ENCODE data around the gene GREM1.

Gene GREM1

GRCh38 chr15:32718821-32719716 lies 1.3 kb downstream of the GREM1 start:
- TF ChIP-seq POLR2AphosphoS5 (IDR thresholded peaks at IDR 0.05; ENCODE audit: low read depth, low read length), result no peak
- no peak for TF ChIP-seq TAF1 (IDR thresholded peaks at IDR 0.05; ENCODE audit: borderline replicate concordance, insufficient read depth, low read length)

GRCh38 chr15:32721596-32721995 lies 3.8 kb downstream of the GREM1 start:
- TF ChIP-seq POLR2AphosphoS5 (IDR thresholded peaks at IDR 0.05; ENCODE audit: low read depth, low read length), result no peak
- TF ChIP-seq, protein P1, sequence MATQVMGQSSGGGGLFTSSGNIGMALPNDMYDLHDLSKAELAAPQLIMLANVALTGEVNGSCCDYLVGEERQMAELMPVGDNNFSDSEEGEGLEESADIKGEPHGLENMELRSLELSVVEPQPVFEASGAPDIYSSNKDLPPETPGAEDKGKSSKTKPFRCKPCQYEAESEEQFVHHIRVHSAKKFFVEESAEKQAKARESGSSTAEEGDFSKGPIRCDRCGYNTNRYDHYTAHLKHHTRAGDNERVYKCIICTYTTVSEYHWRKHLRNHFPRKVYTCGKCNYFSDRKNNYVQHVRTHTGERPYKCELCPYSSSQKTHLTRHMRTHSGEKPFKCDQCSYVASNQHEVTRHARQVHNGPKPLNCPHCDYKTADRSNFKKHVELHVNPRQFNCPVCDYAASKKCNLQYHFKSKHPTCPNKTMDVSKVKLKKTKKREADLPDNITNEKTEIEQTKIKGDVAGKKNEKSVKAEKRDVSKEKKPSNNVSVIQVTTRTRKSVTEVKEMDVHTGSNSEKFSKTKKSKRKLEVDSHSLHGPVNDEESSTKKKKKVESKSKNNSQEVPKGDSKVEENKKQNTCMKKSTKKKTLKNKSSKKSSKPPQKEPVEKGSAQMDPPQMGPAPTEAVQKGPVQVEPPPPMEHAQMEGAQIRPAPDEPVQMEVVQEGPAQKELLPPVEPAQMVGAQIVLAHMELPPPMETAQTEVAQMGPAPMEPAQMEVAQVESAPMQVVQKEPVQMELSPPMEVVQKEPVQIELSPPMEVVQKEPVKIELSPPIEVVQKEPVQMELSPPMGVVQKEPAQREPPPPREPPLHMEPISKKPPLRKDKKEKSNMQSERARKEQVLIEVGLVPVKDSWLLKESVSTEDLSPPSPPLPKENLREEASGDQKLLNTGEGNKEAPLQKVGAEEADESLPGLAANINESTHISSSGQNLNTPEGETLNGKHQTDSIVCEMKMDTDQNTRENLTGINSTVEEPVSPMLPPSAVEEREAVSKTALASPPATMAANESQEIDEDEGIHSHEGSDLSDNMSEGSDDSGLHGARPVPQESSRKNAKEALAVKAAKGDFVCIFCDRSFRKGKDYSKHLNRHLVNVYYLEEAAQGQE (IDR thresholded peaks at IDR 0.05; ENCODE audit: insufficient read depth in 1 of 2, low read depth in 2 of 2, low read length in 2 of 2), result no peak
- TF ChIP-seq SIN3A (IDR thresholded peaks at IDR 0.05; ENCODE audit: borderline replicate concordance, insufficient read depth, low read length), result no peak
- no peak for TF ChIP-seq TAF1 (IDR thresholded peaks at IDR 0.05; ENCODE audit: borderline replicate concordance, insufficient read depth, low read length)
- no peak for TF ChIP-seq FOXP2 (optimal IDR thresholded peaks at IDR 0.05; ENCODE audit: borderline replicate concordance, extremely low read depth, extremely low read length, insufficient read depth)

GRCh38 chr15:32722136-32722535 lies 4.3 kb downstream of the GREM1 start:
- TF ChIP-seq POLR2AphosphoS5 (IDR thresholded peaks at IDR 0.05; ENCODE audit: low read depth, low read length) (no peak), FOXP2 (optimal IDR thresholded peaks at IDR 0.05; ENCODE audit: borderline replicate concordance, extremely low read depth, extremely low read length, insufficient read depth) (no peak), TAF1 (IDR thresholded peaks at IDR 0.05; ENCODE audit: borderline replicate concordance, insufficient read depth, low read length) (no peak), SIN3A (IDR thresholded peaks at IDR 0.05; ENCODE audit: borderline replicate concordance, insufficient read depth, low read length) (no peak)
- TF ChIP-seq, protein P1 (IDR thresholded peaks at IDR 0.05; ENCODE audit: insufficient read depth in 1 of 2, low read depth in 2 of 2, low read length in 2 of 2), result no peak

GRCh38 chr15:32723171-32723948 lies 5.6 kb downstream of the GREM1 start:
- TF ChIP-seq SIN3A (IDR thresholded peaks at IDR 0.05; ENCODE audit: borderline replicate concordance, insufficient read depth, low read length) (no peak), POLR2AphosphoS5 (IDR thresholded peaks at IDR 0.05; ENCODE audit: low read depth, low read length) (no peak), FOXP2 (optimal IDR thresholded peaks at IDR 0.05; ENCODE audit: borderline replicate concordance, extremely low read depth, extremely low read length, insufficient read depth) (no peak), TAF1 (IDR thresholded peaks at IDR 0.05; ENCODE audit: borderline replicate concordance, insufficient read depth, low read length) (no peak)

DNA sequence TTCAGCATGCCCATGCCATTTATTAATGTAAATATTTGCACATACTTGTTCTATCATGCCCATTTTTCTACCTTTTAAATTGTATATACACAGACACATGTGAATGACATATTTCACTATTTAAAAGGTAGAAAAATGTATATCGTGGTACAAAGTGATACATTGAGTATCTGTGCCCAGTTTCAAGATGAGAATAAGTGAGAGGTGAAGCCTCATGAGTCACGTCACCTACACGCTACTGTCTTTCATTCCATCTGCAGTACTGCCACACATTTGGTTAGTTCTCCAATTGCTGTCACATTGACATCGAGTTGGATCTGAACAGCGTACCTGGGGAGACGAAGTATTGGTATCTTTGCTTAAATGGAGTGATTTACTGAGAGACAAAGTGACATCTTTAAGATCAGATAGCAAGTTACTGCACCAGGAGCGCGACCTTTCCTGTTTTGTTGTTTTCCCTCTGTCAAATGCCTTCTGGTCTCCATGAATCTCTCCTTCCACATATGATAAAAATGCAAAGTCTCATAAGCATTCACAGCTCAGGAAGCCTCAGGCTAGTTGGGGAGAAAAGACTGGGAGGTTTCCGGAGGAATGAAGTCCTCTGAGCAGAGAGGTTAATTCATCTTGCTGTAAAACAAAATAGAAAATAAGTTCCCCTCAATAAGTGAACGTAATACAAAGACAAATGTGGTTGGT lies 12.0 kb downstream of the GREM1 start:
- TF ChIP-seq, protein P1 (IDR thresholded peaks at IDR 0.05; ENCODE audit: insufficient read depth in 1 of 2, low read depth in 2 of 2, low read length in 2 of 2), result no peak
- TF ChIP-seq FOXP2 (optimal IDR thresholded peaks at IDR 0.05; ENCODE audit: borderline replicate concordance, extremely low read depth, extremely low read length, insufficient read depth) (no peak), POLR2AphosphoS5 (IDR thresholded peaks at IDR 0.05; ENCODE audit: low read depth, low read length) (no peak), TAF1 (IDR thresholded peaks at IDR 0.05; ENCODE audit: borderline replicate concordance, insufficient read depth, low read length) (no peak), SIN3A (IDR thresholded peaks at IDR 0.05; ENCODE audit: borderline replicate concordance, insufficient read depth, low read length) (no peak)
